GM18951 (cell line): Measurements from ENCODE around the gene PKHD1.

ENCODE experiments used
- POLR2A ChIP-seq: IDR thresholded peaks from 4 replicates; pipeline ENCODE4 v1.6.1; 2011; ENCODE audit warnings: mild to moderate bottlenecking; ENCODE audit not compliant: insufficient read length, insufficient read depth; ENCODE audit errors: extremely low read depth
- in situ Hi-C: fragments of 300-500 bp; cut with MboI; formaldehyde crosslinking; loops from one replicate; pipeline ENCODE4 v1.12.0; 2022; ENCODE audit warnings: low sequenced_read_pairs, mixed read lengths, inconsistent platforms; ENCODE audit not compliant: unreplicated experiment

PKHD1 gene

DNA sequence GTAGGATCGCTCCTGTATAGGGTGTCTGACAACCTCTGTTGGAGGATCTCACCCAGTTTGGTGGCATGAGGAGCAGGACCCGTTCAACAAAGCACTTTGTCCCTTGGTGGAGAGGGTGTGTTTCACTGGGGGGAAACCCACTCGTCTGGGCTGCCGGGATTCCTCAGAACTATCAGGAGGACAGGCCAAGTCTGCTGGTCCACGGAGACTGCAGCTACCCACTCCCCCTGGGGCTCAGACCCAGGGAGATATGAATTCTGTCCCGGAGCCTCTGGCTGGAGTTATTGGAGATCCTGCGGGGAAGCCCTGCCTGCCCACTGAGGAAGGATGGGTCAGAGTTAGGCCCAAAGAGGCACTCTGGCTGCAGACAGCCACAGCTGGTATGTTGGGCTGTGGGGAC, 233.1 kb downstream of the PKHD1 start:
- TF ChIP-seq POLR2A: no peak
- in situ Hi-C loops: loop anchor here (10.0 kb wide), 1 partner anchor 160 kb away; no protein-coding TSS in a partner anchor

GRCh38 chr6:51853109-51853508, 234.3 kb downstream of the PKHD1 start:
- in situ Hi-C loops: loop anchor here (10.0 kb wide), 1 partner anchor 162 kb away; no protein-coding TSS in a partner anchor

GRCh38 chr6:51846531-51846930, 240.9 kb downstream of the PKHD1 start:
- in situ Hi-C loops: no loop called here
- TF ChIP-seq POLR2A: no peak

GRCh38 chr6:51844336-51844735, 243.1 kb downstream of the PKHD1 start:
- no peak for TF ChIP-seq POLR2A
- in situ Hi-C loops: no loop called here

- in situ Hi-C loops: no loop called here
Observed at GRCh38 chr6:51843456-51844056, 243.9 kb downstream of the PKHD1 start.

GRCh38 chr6:51842804-51843378, 244.5 kb downstream of the PKHD1 start:
- TF ChIP-seq POLR2A: no peak
- in situ Hi-C loops: no loop called here

More at GRCh38 chr6:51843456-51844056, 243.9 kb downstream of the PKHD1 start:
- TF ChIP-seq POLR2A: no peak

GRCh38 chr6:51842061-51842803, 245.2 kb downstream of the PKHD1 start:
- TF ChIP-seq POLR2A: no peak
- in situ Hi-C loops: no loop called here

DNA sequence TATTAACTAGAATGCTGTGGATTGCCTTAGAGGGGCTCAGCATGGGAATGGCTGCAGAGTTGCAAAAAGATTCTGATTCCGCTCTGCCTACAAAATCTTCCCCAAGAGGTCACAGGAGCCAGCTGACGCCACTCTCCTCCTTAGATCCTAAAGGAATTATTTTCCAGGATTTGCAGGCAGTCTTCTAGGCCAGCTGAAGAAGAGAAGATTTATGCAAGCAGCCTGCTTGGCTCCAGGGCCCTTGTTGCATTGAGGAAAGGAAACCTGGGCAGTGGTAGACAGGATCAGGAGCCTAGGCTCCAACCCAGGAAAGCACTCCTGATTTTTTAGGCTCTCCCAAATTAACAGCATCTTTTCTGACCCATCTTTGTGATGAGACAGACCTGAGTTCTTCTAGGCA, 245.8 kb downstream of the PKHD1 start:
- TF ChIP-seq POLR2A: no peak
- in situ Hi-C loops: no loop called here

DNA sequence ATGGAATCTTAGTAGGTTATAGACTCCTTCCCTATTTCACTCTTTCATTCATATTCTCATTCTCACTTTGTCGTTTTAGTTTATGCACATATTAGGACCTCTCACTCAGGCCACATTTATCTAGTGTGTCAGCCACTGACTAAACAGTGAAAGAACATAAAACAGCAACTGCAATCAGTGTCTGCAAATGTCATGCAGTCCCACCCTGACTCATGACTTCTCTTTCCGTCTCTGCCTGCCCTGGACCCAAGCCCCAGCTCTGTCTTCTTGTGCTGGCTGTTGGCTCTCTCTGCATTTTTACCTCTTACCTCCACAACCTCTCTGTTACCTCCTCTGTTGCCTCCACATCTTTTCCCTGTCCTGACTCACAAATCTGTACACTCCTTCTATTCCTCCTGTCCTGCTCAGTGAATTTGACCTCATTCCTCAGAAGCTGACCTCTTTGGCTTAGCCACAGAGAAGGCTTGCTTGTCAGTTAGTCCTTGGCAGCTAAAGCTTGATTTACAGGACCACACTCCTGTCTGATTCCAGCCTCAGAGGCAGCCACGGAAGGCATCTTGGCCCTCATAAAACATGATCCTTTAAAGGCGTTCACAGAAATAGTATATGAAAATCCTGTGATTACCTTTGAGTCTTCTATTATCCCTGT, 247.6 kb downstream of the PKHD1 start:
- in situ Hi-C loops: no loop called here

DNA sequence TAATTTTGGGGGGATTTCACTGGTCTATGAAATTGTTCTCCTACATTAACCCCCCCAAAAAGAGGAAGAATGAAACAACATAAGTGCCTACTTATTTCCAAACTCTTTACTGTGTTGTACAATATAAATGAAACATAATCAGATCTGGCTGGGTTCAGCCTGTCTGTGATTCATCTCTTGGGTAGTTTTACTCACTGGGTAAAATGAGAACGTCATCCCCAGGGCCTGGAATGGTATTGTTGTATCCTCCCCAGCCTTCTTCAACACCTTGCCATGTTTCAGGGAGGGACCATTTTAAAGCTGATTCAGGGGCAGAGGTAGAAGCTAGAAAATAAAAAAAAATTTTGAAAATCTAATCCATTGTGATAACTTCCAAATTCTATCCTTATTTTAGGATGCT, 256.7 kb downstream of the PKHD1 start:
- in situ Hi-C loops: no loop called here
- no peak for TF ChIP-seq POLR2A

More for the DNA sequence above, 247.6 kb downstream of the PKHD1 start:
- no peak for TF ChIP-seq POLR2A

DNA sequence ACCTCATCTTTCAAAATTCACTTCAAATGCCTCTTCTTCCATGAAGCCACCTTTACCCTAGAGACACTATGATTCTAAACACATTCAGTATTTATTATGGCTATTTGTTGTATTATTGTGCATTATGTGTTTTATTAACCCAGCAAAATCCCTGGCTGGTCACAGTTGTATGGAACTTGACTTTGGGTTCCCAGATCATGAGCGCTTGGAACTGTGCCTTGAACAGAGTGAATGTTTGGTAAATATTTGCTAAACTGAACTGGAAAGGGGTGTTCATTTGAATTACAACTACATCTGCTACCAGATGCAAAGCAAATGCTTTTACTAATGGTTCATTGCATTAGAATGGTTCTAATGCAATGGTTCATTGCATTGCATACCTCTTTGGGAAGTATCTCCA, 259.8 kb downstream of the PKHD1 start:
- in situ Hi-C loops: no loop called here
- TF ChIP-seq POLR2A: no peak

GRCh38 chr6:51824940-51825339, 262.5 kb downstream of the PKHD1 start:
- no peak for TF ChIP-seq POLR2A
- in situ Hi-C loops: no loop called here

- in situ Hi-C loops: no loop called here
- TF ChIP-seq POLR2A: no peak
Observed at GRCh38 chr6:51820555-51820954, 266.9 kb downstream of the PKHD1 start.
